Prostate gland (tissue), 2 donors: ENCODE results near the gene CAPS. TPM values are rescaled to one million over a fixed set of nuclear protein-coding genes. Genes with fewer than 3 reads are reported as not detected.
"Not testable (repeated sequence)": the region's sequence is repeated elsewhere in the genome, so short reads cannot be mapped to it uniquely, and the experiment has no call there.

Experiments
- DNase-seq: peaks from one replicate; pipeline ENCODE4 v3.0.0-alpha.2; 2019; ENCODE audit warnings: low spot score
- H3K27ac ChIP-seq, 2 donors: fragments of 200-600 bp; sonication (generic); 2 replicates each; pipeline ENCODE4 v1.5.1; 2017 to 2019
- H3K27me3 ChIP-seq: fragments of 200-600 bp; sonication (generic); replicated peaks from 2 replicates; pipeline ENCODE4 v1.5.1; 2019; ENCODE audit not compliant: insufficient read depth
- H3K36me3 ChIP-seq, 2 donors: fragments of 200-600 bp; sonication (generic); 1 replicate in 1 of 2; 2 replicates in 1 of 2; pipeline versions ENCODE4 v1.5.1 to v1.8.1; 2017 to 2019
- H3K4me1 ChIP-seq: fragments of 200-600 bp; sonication (generic); replicated peaks from 2 replicates; pipeline ENCODE4 v1.5.1; 2019
- H3K4me3 ChIP-seq, 2 donors: fragments of 200-600 bp; sonication (generic); 2 replicates each; pipeline ENCODE4 v1.5.1; 2017 to 2019
- H3K9me3 ChIP-seq: fragments of 200-600 bp; sonication (generic); 2 replicates; pipeline ENCODE4 v1.5.1; 2017
- POLR2A ChIP-seq: fragments of 450-650 bp; IDR thresholded peaks from one replicate; pipeline ENCODE4 v1.6.1; 2016; ENCODE audit warnings: antibody characterized with exemption, mild to moderate bottlenecking
- POLR2AphosphoS5 ChIP-seq: sonication (generic); formaldehyde crosslinking; IDR thresholded peaks from one replicate; pipeline ENCODE4 v1.6.1; 2017; ENCODE audit warnings: antibody characterized with exemption
- WGBS: methylation state at CpG from one replicate; pipeline ENCODE4 v1.1.5; 2018; 5-methylcytosine and 5-hydroxymethylcytosine counted together
- intact Hi-C: fragments of 100-400 bp; cut with DNase I; formaldehyde crosslinking; loops from one replicate; pipeline ENCODE4 v1.14.2; 2022
- total RNA-seq, 2 donors: library from RNA; depleted of rRNA; stranded (reverse); fragments of >200 nt; gene quantifications; one replicate each; pipeline ENCODE4 v1.1.0, GENCODE V29; 2016
- TF ChIP-seq, protein P1 (sequence below), 4 experiments: fragments of 200-600 bp in 2 of 4; fragments of 450-650 bp in 2 of 4; sonication (generic) in 2 of 4; IDR thresholded peaks; 1 replicate in 3 of 4; 2 replicates in 1 of 4; pipeline ENCODE4 v1.5.1; 2016 to 2019; ENCODE audit warnings: antibody characterized with exemption in 4 of 4, mild to moderate bottlenecking in 2 of 4, moderate library complexity in 2 of 4

The CAPS gene
- total RNA-seq, 2 donors from 2014 or later = 27.9 to 36.8 TPM

DNA sequence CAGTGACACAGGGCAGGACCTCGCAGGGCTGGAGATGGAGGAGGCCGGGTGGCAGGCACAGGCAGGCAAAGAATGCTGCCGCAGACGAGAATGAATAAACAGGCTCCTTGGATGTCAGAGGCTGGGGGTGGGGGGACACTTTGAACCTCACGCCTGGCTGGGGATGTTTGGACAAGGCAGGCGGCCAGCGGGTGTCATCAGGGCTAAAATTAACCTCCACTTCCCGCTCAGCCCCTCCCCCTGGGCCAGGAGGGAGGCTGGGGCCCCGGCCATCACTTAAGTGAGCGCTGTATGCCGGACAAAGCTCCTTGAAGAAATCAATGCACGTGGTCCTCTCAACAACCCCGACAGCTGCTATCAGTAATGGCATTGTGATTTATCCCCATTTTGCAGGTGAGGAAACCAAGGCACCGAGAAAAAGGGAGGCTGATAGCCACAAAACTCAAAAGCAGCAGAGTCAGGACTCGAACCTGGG lies 33.4 kb upstream of the CAPS start:
- Histone ChIP-seq H3K27me3 (no peaks in the 10 kb centered on the region), H3K36me3 (no peaks in the 10 kb centered on the region), H3K9me3 (no peaks in the 10 kb centered on the region), H3K4me1 (no peaks in the 10 kb centered on the region), H3K27ac (peak overlapping the region in 1 of 2 donors; percentile 45), H3K4me3 (no peak overlapping the region)
- peak; percentile 57 for DNase-seq
- peak; percentile 62 for TF ChIP-seq POLR2AphosphoS5
- TF ChIP-seq, protein P1, sequence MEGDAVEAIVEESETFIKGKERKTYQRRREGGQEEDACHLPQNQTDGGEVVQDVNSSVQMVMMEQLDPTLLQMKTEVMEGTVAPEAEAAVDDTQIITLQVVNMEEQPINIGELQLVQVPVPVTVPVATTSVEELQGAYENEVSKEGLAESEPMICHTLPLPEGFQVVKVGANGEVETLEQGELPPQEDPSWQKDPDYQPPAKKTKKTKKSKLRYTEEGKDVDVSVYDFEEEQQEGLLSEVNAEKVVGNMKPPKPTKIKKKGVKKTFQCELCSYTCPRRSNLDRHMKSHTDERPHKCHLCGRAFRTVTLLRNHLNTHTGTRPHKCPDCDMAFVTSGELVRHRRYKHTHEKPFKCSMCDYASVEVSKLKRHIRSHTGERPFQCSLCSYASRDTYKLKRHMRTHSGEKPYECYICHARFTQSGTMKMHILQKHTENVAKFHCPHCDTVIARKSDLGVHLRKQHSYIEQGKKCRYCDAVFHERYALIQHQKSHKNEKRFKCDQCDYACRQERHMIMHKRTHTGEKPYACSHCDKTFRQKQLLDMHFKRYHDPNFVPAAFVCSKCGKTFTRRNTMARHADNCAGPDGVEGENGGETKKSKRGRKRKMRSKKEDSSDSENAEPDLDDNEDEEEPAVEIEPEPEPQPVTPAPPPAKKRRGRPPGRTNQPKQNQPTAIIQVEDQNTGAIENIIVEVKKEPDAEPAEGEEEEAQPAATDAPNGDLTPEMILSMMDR (IDR thresholded peaks at IDR 0.05) = no peak
- intact Hi-C loops = no loop called here
- WGBS = 13% methylated on average over 15 of the region's 15 CpGs

DNA sequence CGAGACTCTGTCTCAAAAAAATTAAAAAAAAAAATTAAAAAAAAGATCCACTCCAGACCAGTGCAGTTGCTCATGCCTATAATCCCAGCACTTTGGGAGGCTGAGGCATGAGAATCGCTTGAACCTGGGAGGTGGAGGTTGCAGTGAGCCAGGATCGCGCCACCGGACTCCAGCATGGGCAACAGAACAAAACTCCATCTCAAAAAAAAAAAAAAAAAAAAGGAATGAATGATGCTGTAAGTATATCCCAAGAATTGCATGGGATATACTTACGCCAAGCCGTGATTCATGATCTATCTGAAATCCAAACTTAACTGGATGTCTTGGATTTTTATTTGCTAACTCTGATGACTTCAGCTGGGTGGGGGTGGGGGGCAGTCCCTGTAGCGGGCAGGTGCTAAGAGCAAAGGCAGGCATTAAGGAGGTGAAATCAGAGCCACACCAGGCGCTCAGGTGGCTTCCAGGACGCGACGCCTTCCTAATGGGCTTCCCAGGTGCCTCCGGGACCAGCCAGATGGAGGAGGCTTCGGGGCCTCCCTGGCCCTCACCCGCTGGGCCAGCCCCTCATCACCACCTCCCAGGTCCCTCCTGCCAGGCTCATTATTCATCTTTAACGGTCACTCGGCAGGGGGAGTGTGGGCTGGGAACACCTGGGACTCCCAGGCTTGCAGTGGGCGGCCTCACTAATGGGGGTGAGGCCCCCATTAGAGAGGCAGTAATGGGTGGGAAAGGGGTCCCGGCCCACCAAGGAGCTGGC lies 32.3 kb upstream of the CAPS start:
- DNase-seq = no peak
- 54% methylated on average over 19 of the region's 19 CpGs for WGBS
- Histone ChIP-seq H3K36me3 (no peaks in the 10 kb centered on the region), H3K27ac (peak overlapping the region in 1 of 2 donors; percentile 45), H3K4me1 (no peaks in the 10 kb centered on the region), H3K27me3 (no peaks in the 10 kb centered on the region), H3K9me3 (no peaks in the 10 kb centered on the region), H3K4me3 (no peak overlapping the region)
- TF ChIP-seq, protein P1 (IDR thresholded peaks at IDR 0.05) = no peak
- TF ChIP-seq POLR2AphosphoS5 (no peak), POLR2A (no peak)
- intact Hi-C loops = no loop called here

DNA sequence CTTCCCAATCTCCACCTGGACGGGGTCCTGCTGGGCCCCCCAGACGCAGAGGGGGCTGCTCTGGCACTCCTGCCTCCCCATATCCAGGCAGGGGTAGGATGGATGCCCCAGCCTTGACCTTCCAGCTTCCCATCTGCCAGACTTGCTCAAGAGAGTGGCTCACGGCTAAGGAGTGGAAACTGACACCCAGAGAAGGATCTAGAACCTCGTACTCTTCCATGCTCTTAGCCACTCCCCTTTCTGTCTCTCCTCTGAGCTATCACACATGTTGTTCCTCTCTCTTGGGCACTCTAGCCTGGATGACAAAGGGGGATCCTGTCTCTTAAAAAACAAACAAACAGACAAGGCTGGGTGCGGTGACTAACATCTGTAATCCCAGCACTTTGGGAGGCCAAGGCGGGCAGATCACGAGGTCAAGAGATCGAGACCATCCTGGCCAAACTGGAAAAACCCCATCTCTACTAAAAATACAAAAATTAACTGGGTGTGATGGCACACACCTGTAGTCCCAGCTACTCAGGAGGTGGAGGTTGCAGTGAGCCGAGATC lies 31.6 kb upstream of the CAPS start:
- no peaks in the 10 kb centered on the region for H3K9me3 ChIP-seq
- no peaks in the 10 kb centered on the region for H3K36me3 ChIP-seq
- TF ChIP-seq POLR2AphosphoS5 (no peak), POLR2A (no peak)
- TF ChIP-seq, protein P1 (IDR thresholded peaks at IDR 0.05) = no peak
- H3K27me3 ChIP-seq = no peaks in the 10 kb centered on the region
- no peak overlapping the region for H3K4me3 ChIP-seq
- H3K27ac ChIP-seq = peak overlapping the region in 1 of 2 donors; percentile 43
- 57% methylated on average over 9 of the region's 9 CpGs for WGBS
- no peak for DNase-seq
- intact Hi-C loops = no loop called here
- no peaks in the 10 kb centered on the region for H3K4me1 ChIP-seq

DNA sequence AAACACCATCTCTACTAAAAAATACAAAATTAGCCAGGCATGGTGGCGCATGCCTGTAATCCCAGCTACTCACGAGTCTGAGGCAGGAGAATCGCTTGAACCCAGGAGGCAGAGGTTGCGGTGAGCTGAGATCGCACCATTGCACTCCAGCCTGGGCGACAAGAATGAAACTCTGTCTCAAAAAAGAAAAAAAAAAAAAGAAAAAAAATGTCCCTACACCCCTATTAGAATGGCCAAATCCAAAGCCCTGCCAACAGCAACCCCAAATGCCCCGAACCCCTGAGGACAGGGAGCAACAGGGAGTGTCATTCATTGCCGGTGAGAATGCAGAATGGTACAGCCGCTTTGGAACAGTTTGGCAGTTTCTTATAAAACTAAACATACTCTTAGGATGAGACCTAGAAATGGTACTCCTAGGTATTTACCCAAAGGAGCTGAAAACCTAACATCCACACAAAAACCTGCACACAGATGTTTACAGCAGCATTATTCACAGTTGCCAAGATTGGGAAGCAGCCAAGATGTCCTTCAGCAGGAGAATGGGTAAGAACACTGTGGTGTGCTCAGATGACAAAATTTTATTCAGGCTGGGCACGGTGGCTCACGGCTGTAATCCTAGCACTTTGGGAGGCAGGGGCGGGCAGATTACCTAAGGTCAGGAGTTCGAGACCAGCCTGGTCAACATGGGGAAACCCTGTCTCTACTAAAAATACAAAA lies 30.7 kb upstream of the CAPS start:
- 47% methylated on average over 13 of the region's 13 CpGs for WGBS
- intact Hi-C loops = not testable (repeated sequence)

DNA sequence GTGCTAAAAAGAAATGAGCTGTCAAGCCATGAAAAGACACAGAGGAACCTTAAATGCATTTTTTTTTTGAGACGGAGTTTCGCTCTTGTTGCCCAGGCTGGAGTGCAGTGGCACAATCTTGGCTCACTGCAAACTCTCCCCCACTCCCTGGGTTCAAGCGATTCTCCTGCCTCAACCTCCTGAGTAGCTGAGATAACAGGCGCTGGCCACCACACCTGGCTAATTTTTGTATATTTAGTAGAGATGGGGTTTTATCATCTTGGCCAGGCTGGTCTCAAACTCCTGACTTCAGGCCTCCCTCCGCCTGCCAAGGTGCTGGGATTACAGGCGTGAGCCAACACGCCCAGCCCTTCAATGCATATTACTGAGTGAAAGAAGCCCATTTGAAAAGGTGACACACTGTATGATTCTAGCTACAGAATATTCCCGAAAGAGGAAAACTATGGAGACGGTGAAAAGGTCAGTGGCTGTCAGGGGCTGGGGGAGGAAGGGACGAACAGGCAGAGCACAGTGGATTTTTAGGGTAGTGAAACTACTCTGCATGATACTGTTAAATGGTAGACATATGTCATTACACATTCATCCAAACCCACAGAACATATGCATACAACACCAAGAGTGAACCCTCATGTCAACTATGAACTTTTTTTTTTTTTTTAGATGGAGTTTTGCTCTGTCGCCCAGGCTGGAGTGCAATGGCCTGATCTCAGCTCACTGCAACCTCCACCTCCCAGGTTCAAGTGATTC lies 29.8 kb upstream of the CAPS start:
- H3K4me3 ChIP-seq, H3K27ac ChIP-seq, H3K9me3 ChIP-seq, DNase-seq, intact Hi-C loops, H3K36me3 ChIP-seq, H3K4me1 ChIP-seq, H3K27me3 ChIP-seq: not testable (repeated sequence)
- 56% methylated on average over 11 of the region's 11 CpGs for WGBS

More for the DNA sequence above, 30.7 kb upstream of the CAPS start:
- H3K27ac ChIP-seq = peak overlapping the region in 1 of 2 donors; percentile 11
- H3K9me3 ChIP-seq, DNase-seq, H3K4me3 ChIP-seq, H3K27me3 ChIP-seq, H3K36me3 ChIP-seq, H3K4me1 ChIP-seq: not testable (repeated sequence)
